ENCODE data around the gene PDPR. TPM values are rescaled to one million over a fixed set of nuclear protein-coding genes. Genes with fewer than 3 reads are reported as not detected.
"Not testable (repeated sequence)": the region's sequence is repeated elsewhere in the genome, so short reads cannot be mapped to it uniquely, and the experiment has no call there.

The PDPR gene
- total RNA-seq, result 10 to 100 TPM; 15.9 to 34.6 (median 20.9) TPM

DNA sequence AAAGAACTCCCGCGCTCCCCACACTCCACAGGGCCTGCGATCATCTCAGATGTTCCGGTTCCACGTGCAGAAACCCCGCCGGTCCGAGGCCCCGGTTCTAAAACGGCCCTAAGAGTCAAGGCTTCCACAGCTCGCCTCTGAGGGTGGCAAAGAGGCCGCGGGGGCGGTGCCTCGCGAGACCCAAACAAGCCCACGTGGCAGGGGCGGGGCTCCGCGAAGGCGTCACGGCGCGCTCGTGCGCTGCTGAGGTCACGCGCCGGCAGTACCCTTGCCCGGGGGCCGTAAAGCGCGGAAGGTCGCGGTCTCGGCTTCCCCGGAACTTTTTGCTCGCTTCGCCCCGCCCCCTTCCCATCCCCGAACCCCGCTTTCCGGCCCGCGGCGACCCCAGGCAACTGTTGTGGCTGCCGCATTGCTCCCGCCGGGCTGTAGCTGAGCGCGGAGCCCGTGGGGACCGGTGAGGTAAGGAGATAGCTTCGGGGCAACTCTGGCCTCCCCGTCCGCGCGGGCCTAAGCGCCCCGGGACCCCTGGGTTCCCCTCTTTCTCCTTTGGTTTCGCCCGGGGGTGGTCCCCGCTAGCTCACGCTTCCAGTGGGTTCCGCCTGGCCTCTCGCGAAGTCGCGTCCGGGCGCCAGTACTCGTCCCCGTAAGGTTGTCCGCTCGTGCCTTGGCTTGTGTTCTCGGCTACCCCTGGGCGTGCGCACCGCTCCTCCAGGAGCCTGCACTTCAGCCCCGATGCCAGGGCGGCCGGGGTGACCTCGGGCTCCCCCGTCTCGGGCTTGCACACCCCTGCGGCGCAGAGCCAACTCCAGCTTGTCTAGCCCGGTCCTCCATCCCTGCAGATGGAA, at the start of gene PDPR:
Gene PDPR, plus strand, starts transcription at position 351 of the 845 bp plus-strand sequence. CDS start 6,161 bp downstream, outside the sequence.
- DNase-seq (peak; percentile 93), ATAC-seq (peak; percentile 97)
- H3K4me1 Mint-ChIP-seq (ENCODE audit: low read depth), result peaks cover 30% of the 10 kb centered on the region
- not testable (repeated sequence) for H3K27me3 Mint-ChIP-seq (ENCODE audit: low read depth); H3K36me3 Mint-ChIP-seq (ENCODE audit: insufficient read depth); H3K9me3 Mint-ChIP-seq
- peak within 1 kb of the TSS; percentile 90 for H3K4me3 Mint-ChIP-seq

DNA sequence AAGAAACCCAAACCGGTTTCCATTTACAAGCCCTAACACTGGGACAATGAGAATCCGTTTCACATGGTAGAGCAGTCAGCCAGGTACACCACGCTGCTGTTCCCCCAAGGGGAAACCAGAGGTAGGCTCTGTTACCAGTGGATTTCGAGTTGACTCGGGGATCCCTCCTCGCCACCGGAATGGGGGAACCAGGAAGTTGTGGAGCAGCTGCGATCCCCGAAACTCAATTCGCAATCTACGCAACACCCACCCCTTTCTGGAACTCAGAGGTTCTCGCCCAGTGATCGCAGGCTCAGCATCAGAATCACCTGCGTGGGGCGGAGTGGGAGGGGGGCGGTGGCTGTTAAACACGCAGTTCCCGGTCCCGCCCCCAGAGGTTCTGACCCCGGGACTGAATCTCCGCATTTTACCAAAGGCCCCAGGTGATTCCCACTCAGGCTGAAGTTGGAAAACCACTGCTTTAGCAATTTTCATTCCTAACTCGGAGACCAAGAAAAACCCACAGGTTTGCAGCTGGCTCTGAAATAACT, 49.2 kb upstream of the PDPR start:
- DNase-seq, result peak; percentile 74
- H3K9me3 Mint-ChIP-seq; H3K27me3 Mint-ChIP-seq (ENCODE audit: low read depth); H3K36me3 Mint-ChIP-seq (ENCODE audit: insufficient read depth): not testable (repeated sequence)
- peak; percentile 47 to 48 for ATAC-seq
- Mint-ChIP-seq H3K4me1 (ENCODE audit: low read depth) (peaks cover 12% of the 10 kb centered on the region), H3K4me3 (peak overlapping the region; percentile 85)

DNA sequence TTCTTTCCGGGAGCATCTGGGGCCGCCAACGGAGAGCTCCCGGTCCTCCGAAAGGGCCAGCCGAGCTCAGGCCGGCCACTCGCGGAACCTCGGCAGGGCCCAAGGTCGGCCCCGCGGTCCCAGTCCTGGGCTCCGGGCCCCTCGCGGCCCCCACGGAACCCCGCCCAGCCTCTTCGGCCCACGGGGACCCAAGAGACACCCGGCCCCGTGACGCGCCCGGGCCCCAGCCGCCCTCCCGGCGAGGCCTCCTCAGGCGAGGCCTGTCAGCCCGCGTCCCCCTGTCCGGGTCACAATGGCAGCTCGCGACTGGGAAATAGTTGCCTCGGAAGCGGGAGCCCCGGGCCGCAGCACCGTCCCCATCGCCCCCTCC, 48.8 kb upstream of the PDPR start:
- H3K27me3 Mint-ChIP-seq (ENCODE audit: low read depth); DNase-seq; H3K36me3 Mint-ChIP-seq (ENCODE audit: insufficient read depth); H3K9me3 Mint-ChIP-seq: not testable (repeated sequence)
- peaks cover 12% of the 10 kb centered on the region for H3K4me1 Mint-ChIP-seq (ENCODE audit: low read depth)
- H3K4me3 Mint-ChIP-seq, result peak overlapping the region; percentile 85
- ATAC-seq, result peak; percentile 57 to 63

DNA sequence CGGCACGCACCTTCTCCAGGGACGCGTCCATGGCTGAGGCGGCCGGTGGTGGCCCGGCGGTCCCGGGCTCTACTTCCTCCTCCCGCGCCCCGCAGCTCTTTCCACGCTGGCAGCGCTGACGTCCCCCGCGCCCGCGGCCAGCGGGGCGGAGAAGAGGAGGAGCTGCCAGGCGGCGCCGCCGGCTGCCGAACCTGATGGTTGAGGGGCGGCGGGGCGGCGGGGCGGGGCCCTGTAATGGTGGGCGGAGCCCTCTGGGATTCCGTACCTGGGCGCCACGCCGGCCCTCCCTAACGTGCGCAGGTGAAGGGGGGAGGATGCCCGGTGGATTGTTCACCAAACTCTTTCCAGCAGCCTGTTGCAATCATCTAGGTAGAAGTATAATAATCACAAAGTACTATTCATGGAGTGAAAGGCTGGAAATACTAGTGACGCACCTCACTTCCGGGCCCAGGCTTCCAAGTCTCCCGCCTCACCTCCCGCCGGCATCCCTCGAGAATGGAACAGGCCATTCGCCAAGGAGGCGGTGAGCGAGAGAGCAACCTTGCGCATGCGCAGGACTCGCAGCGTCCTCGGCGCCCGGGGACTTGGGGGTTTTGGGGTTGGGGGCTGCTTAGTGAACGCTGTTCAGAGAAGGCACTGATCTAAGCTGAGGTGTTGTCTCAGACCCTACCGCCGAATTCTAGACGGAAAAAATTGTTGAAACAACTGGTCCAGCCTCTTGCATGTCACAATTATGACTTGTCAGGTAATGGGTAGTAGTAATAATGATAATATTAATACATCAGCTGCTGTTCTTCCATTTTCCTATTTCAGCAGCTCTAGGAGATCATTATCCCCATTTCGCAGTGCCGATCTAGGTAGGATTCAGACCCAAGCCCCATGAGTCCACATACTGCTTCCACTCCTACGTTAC, 48.1 kb upstream of the PDPR start:
- peak overlapping the region; percentile 82 for H3K4me3 Mint-ChIP-seq
- not testable (repeated sequence) for H3K36me3 Mint-ChIP-seq (ENCODE audit: insufficient read depth); H3K9me3 Mint-ChIP-seq; H3K27me3 Mint-ChIP-seq (ENCODE audit: low read depth)
- H3K4me1 Mint-ChIP-seq (ENCODE audit: low read depth), result peaks cover 12% of the 10 kb centered on the region
- ATAC-seq (peak; percentile 94 to 95), DNase-seq (peak; percentile 94)

DNA sequence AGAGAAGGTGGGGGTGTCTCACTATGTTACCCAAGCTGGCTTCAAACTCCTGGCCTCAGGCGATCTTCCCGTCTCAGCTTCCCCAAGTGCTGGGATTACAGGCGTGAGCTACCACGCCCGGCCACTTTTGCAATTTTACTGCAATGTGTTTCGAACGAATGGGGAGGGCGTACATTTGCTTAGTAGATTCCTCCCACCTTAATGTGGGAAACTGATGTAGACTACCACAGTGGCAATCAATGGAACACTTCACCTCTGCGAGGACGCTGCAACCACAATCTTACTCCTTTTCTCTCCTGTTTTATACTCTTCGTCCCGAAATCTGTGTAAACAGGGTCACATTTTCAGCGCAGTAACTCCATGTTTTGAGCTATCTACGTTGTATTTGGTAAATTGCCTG, 47.4 kb upstream of the PDPR start:
- peak overlapping the region; percentile 66 for H3K4me3 Mint-ChIP-seq

DNA sequence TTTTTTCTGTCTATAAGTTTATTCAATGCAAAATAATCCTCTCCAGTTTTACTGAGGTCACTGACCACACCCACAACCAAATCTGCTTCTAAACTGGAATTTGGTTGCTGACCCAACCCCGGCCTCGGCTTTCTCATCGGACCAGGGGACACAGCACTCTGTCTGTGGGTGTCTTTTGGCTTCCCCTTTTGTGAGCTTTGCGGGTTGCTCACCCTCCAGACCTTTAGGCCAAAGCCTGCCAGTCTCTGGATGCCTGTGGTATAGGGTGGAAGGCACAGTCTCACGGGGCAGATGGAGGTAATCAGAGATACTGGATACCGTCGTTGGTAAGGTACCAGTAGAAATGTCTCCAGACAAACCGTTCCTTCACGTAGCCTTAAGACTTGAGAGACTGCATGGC, 35.1 kb upstream of the PDPR start:
- not testable (repeated sequence) for H3K4me3 Mint-ChIP-seq; ATAC-seq; DNase-seq; H3K9me3 Mint-ChIP-seq; H3K36me3 Mint-ChIP-seq (ENCODE audit: insufficient read depth); H3K4me1 Mint-ChIP-seq (ENCODE audit: low read depth); H3K27me3 Mint-ChIP-seq (ENCODE audit: low read depth)

More for the DNA sequence above, 47.4 kb upstream of the PDPR start:
- ATAC-seq; H3K36me3 Mint-ChIP-seq (ENCODE audit: insufficient read depth); H3K27me3 Mint-ChIP-seq (ENCODE audit: low read depth); DNase-seq; H3K9me3 Mint-ChIP-seq: not testable (repeated sequence)
- H3K4me1 Mint-ChIP-seq (ENCODE audit: low read depth), result peaks cover 12% of the 10 kb centered on the region

DNA sequence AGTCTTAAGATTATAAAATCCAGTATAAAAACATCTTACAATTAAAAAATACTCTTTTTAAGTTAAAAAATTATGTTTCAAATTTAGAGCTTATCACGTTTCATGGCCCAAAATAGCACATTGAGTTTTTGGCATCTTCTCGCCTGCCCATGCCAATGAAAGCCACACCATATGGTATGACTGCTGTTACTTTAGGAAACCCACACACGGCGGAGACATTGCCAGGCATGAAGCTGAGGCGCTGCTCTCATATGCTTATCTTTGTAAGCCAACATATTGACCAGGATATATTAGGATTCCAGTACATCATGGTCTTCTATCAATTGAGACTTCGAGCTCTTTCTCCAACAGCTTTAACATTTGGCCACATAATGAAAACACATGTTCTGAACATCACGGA, 32.9 kb upstream of the PDPR start:
- H3K27me3 Mint-ChIP-seq (ENCODE audit: low read depth); H3K4me1 Mint-ChIP-seq (ENCODE audit: low read depth); ATAC-seq; DNase-seq; H3K36me3 Mint-ChIP-seq (ENCODE audit: insufficient read depth); H3K4me3 Mint-ChIP-seq; H3K9me3 Mint-ChIP-seq: not testable (repeated sequence)

DNA sequence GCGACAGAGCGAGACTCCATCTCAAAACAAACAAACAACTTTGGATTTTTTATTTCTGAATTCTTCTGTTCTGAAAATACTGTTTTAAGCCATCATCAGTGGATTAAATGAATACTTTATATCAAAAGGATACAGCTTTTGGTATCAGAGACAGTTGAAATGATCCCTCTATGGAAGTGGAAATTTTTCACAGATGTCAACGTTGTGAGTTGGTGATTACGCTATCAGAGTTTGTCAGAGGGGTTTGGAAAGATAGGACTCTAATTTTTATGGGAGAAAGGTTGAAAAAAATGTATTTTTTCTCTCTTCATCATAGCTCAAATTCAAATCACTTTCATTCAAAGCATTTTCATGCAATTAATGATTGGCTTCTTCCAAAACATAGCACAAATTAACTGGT, 30.2 kb upstream of the PDPR start:
- H3K4me1 Mint-ChIP-seq (ENCODE audit: low read depth); H3K27me3 Mint-ChIP-seq (ENCODE audit: low read depth); H3K9me3 Mint-ChIP-seq; H3K36me3 Mint-ChIP-seq (ENCODE audit: insufficient read depth); DNase-seq; H3K4me3 Mint-ChIP-seq; ATAC-seq: not testable (repeated sequence)

DNA sequence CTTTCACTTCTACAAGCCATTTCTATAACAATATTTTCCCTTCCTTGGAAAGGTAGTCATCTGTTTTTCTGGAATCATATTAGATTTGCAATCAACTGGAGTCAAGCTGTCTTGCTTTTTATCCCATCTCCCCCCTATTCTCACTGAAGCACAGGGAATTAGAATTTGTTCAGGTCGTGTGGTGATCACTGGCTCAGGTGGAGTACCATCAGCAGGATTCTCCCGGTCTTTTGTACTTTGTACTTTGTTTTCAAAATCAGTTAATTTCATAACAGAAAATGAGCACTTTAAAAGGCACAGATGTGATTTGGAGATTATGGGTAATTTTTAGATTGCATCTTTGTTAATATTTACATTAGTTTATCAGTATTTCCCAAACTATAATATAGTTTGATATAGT, 26.0 kb upstream of the PDPR start:
- H3K36me3 Mint-ChIP-seq (ENCODE audit: insufficient read depth); DNase-seq; H3K9me3 Mint-ChIP-seq; H3K27me3 Mint-ChIP-seq (ENCODE audit: low read depth); H3K4me3 Mint-ChIP-seq; ATAC-seq; H3K4me1 Mint-ChIP-seq (ENCODE audit: low read depth): not testable (repeated sequence)

DNA sequence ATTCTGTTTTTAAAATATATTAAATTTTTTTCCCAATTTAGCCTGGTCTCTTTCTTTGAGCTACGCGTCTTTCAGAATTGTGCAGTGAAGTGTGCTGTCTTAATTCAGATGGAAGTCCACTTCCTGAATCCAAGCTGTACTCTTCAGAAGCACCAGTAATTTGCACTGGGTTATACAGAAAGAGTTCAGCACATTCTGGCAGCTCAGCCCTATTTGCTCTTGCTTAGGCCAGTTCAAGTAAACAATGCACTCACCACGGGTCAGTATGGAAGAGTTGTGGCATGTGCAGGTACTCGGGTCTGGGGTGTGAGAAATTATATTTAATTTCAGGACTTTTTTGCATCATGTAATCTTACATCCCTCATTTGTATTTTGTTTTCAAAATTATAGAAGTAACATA, 25.3 kb upstream of the PDPR start:
- not testable (repeated sequence) for H3K4me3 Mint-ChIP-seq; H3K27me3 Mint-ChIP-seq (ENCODE audit: low read depth)

DNA sequence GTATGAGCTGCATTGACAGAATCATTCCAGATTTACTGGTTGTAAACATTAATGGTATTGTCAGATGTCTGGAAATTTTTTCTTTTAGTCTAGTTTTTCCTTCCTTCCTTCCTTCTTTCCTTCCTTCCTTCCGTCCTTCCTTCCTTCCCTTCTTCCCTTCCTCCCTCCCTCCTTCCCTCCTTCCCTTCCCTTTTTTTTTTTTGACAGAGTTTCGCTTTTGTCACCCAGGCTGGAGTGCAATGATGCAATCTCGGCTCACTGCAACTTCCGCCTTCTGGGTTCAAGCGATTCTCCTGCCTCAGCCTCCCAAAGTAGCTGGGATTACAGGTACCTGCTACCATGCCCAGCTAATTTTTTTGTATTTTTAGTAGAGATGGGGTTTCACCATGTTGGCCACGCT, 24.8 kb upstream of the PDPR start:
- not testable (repeated sequence) for H3K4me3 Mint-ChIP-seq; H3K27me3 Mint-ChIP-seq (ENCODE audit: low read depth); DNase-seq; H3K36me3 Mint-ChIP-seq (ENCODE audit: insufficient read depth); ATAC-seq; H3K9me3 Mint-ChIP-seq; H3K4me1 Mint-ChIP-seq (ENCODE audit: low read depth)

More for the DNA sequence above, 25.3 kb upstream of the PDPR start:
- not testable (repeated sequence) for H3K4me1 Mint-ChIP-seq (ENCODE audit: low read depth); DNase-seq; H3K36me3 Mint-ChIP-seq (ENCODE audit: insufficient read depth); ATAC-seq; H3K9me3 Mint-ChIP-seq

DNA sequence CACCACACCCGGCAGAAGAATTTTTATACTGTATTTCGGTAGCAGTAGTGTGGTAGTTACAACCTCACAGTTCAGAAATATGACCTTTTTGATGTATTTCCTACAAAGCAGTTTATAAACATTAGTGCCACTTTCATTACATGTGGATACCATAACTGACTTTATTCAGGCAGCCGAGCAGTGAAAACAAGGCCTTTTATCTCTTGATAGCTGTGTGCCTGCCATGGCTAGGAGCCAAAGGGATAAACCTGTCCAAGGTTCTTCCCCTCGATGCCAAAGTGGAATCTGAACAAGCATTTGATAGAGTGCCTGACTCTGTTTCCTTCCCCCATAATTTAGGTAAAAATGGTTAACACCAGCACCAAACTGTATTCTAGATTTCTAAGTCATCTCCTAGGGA, 23.0 kb upstream of the PDPR start:
- ATAC-seq; H3K9me3 Mint-ChIP-seq; H3K36me3 Mint-ChIP-seq (ENCODE audit: insufficient read depth); H3K27me3 Mint-ChIP-seq (ENCODE audit: low read depth); H3K4me3 Mint-ChIP-seq; H3K4me1 Mint-ChIP-seq (ENCODE audit: low read depth); DNase-seq: not testable (repeated sequence)

DNA sequence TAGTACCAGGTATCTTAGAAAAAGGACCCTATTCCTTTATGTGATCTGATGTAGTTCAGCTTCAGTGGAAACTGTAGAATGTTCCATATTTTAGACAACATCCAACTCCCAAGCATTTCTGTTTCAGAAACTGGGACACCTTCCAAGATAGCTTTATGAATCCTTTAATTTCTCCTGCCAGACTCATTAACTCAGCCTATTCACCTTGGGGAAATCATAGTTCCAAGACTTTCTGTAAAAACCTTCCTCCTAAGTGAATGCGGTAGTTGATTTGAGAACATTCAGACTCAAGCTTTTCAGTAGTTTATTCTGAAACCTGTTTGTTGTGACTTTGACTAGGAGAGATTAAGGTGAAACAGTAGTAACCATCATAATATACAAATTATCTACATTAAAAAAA, 20.0 kb upstream of the PDPR start:
- not testable (repeated sequence) for H3K9me3 Mint-ChIP-seq; DNase-seq; H3K36me3 Mint-ChIP-seq (ENCODE audit: insufficient read depth); ATAC-seq; H3K4me1 Mint-ChIP-seq (ENCODE audit: low read depth); H3K27me3 Mint-ChIP-seq (ENCODE audit: low read depth); H3K4me3 Mint-ChIP-seq

DNA sequence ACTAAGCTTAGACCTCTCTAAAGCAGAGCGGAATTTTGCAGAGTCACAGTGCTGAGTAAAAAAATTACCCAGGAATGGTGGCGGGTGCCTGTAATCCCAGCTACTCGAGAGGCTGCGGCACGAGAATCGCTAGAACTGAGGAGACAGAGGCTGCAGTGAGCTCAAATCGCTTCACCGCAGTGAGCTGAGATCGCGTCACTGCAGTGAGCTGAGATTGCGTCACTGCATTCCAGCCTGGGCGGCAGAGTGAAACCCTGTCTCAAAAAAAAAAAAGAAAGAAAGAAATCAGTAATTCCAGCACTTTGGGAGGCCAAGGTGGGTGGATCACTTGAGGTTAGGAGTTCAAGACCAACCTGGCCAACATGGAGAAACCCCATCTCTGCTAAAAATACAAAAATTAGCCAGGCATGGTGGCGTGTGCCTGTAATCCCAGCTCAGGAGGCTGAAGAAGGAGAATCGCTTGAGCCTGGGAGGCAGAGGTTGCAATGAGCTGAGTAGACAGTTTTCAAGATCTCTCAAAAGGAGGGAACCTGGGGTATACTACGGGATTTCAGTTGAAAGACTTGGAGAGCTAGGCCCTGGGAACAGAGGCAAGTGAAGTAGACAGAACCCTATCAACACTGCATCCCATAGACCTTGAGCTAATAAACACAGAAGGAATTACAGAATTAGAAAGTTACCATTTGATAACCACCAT, 4.4 kb upstream of the PDPR start:
- not testable (repeated sequence) for H3K9me3 Mint-ChIP-seq; H3K36me3 Mint-ChIP-seq (ENCODE audit: insufficient read depth); H3K4me3 Mint-ChIP-seq; H3K4me1 Mint-ChIP-seq (ENCODE audit: low read depth); DNase-seq; ATAC-seq; H3K27me3 Mint-ChIP-seq (ENCODE audit: low read depth)
